ENCODE results near the gene ITGB4.

Gene ITGB4

GRCh38 chr17:75773808-75774470 lies 52.7 kb downstream of the ITGB4 start:
- Histone ChIP-seq H3K27ac (ENCODE audit: insufficient read depth in 1 of 2, low read depth in 1 of 2, low read length in 2 of 2, poor library complexity in 1 of 2, severe bottlenecking in 2 of 2) (no peak overlapping the region), H3K4me3 (ENCODE audit: control insufficient read depth in 1 of 7, extremely low read depth in 1 of 7, insufficient read depth in 4 of 7, low read depth in 2 of 7, low read length in 6 of 7) (peak overlapping the region in 1 of 7 experiments; percentile 17), H3K36me3 (ENCODE audit: control insufficient read depth in 4 of 4, insufficient read depth in 4 of 4, low read length in 3 of 4) (peaks cover 4 to 33% (median 20%) of the 10 kb centered on the region in 4 experiments), H3K9me3 (ENCODE audit: control extremely low read depth in 1 of 5, control insufficient read depth in 4 of 5, insufficient read depth in 2 of 5, low read depth in 1 of 5, low read length in 4 of 5) (no peaks in the 10 kb centered on the region), H3K27me3 (replicated peaks in 2 of 5; ENCODE audit: control insufficient read depth in 4 of 5, insufficient read depth in 5 of 5, low read length in 4 of 5) (no peaks in the 10 kb centered on the region), H3K4me1 (ENCODE audit: control extremely low read depth in 1 of 4, control insufficient read depth in 4 of 4, insufficient read depth in 4 of 4, low read length in 3 of 4) (peaks cover 14 to 23% (median 19%) of the 10 kb centered on the region in 4 experiments)
- ChIA-PET CTCF (interaction anchor here (1.1 to 6.9 kb wide), 6 partner anchors 9 to 87 kb away, joined by 3 to 85 read pairs (median 5); partner anchors contain the start of gene GALK1), POLR2A (interaction anchor here (0.8 to 4.5 kb wide), 2 partner anchors 9 to 13 kb away, joined by 3 to 37 read pairs; partner anchors contain the start of gene GALK1)
- WGBS (ENCODE audit: insufficient coverage) = 98% methylated on average over 11 of the region's 15 CpGs
- DNase-seq = no peak

GRCh38 chr17:75774471-75774990 lies 53.3 kb downstream of the ITGB4 start:
- Histone ChIP-seq H3K9me3 (ENCODE audit: control extremely low read depth in 1 of 5, control insufficient read depth in 4 of 5, insufficient read depth in 2 of 5, low read depth in 1 of 5, low read length in 4 of 5) (no peaks in the 10 kb centered on the region), H3K4me3 (ENCODE audit: control insufficient read depth in 1 of 7, extremely low read depth in 1 of 7, insufficient read depth in 4 of 7, low read depth in 2 of 7, low read length in 6 of 7) (peak overlapping the region in 1 of 7 experiments; percentile 84), H3K4me1 (ENCODE audit: control extremely low read depth in 1 of 4, control insufficient read depth in 4 of 4, insufficient read depth in 4 of 4, low read length in 3 of 4) (peaks cover 14 to 23% (median 19%) of the 10 kb centered on the region in 4 experiments), H3K36me3 (ENCODE audit: control insufficient read depth in 4 of 4, insufficient read depth in 4 of 4, low read length in 3 of 4) (peaks cover 4 to 39% (median 20%) of the 10 kb centered on the region in 4 experiments), H3K27me3 (replicated peaks in 2 of 5; ENCODE audit: control insufficient read depth in 4 of 5, insufficient read depth in 5 of 5, low read length in 4 of 5) (no peaks in the 10 kb centered on the region), H3K27ac (ENCODE audit: insufficient read depth in 1 of 2, low read depth in 1 of 2, low read length in 2 of 2, poor library complexity in 1 of 2, severe bottlenecking in 2 of 2) (peak overlapping the region in 1 of 2 experiments; percentile 15)
- 100% methylated on average over 4 of the region's 4 CpGs for WGBS (ENCODE audit: insufficient coverage)
- POLR2A ChIA-PET = interaction anchor here (0.8 to 4.5 kb wide), 2 partner anchors 10 to 13 kb away, joined by 3 to 37 read pairs; partner anchors contain the start of gene GALK1
- CTCF ChIA-PET = interaction anchor here (1.3 to 6.9 kb wide), 3 partner anchors 10 to 25 kb away, joined by 4 to 85 read pairs (median 6); partner anchors contain the start of gene GALK1
- DNase-seq = no peak

- ChIA-PET POLR2A (interaction anchor here (1.6 to 4.9 kb wide), 4 partner anchors 9 to 79 kb away, joined by 5 to 39 read pairs (median 22); partner anchors contain the start of genes GALK1 and UNK), CTCF (interaction anchor here (1.3 to 6.9 kb wide), 4 partner anchors 11 to 142 kb away, joined by 4 to 85 read pairs (median 6); partner anchors contain the start of genes GALK1 and SMIM5)
- Histone ChIP-seq H3K4me3 (ENCODE audit: control insufficient read depth in 1 of 7, extremely low read depth in 1 of 7, insufficient read depth in 4 of 7, low read depth in 2 of 7, low read length in 6 of 7) (peak overlapping the region in 1 of 7 experiments; percentile 84), H3K27ac (ENCODE audit: insufficient read depth in 1 of 2, low read depth in 1 of 2, low read length in 2 of 2, poor library complexity in 1 of 2, severe bottlenecking in 2 of 2) (peak overlapping the region in 1 of 2 experiments; percentile 15), H3K4me1 (ENCODE audit: control extremely low read depth in 1 of 4, control insufficient read depth in 4 of 4, insufficient read depth in 4 of 4, low read length in 3 of 4) (peaks cover 14 to 26% (median 20%) of the 10 kb centered on the region in 4 experiments), H3K27me3 (replicated peaks in 2 of 5; ENCODE audit: control insufficient read depth in 4 of 5, insufficient read depth in 5 of 5, low read length in 4 of 5) (no peaks in the 10 kb centered on the region), H3K9me3 (ENCODE audit: control extremely low read depth in 1 of 5, control insufficient read depth in 4 of 5, insufficient read depth in 2 of 5, low read depth in 1 of 5, low read length in 4 of 5) (no peaks in the 10 kb centered on the region), H3K36me3 (ENCODE audit: control insufficient read depth in 4 of 4, insufficient read depth in 4 of 4, low read length in 3 of 4) (peaks cover 4 to 39% (median 20%) of the 10 kb centered on the region in 4 experiments)
- peak in 2 of 3 donors; percentile 43 to 48 for DNase-seq
- 93% methylated on average over 3 of the region's 6 CpGs for WGBS (ENCODE audit: insufficient coverage)
Observed at GRCh38 chr17:75774991-75775668, 53.9 kb downstream of the ITGB4 start.

GRCh38 chr17:75776386-75777295 lies 55.4 kb downstream of the ITGB4 start:
- H3K36me3 ChIP-seq (ENCODE audit: control insufficient read depth in 4 of 4, insufficient read depth in 4 of 4, low read length in 3 of 4) = peaks cover 4 to 39% (median 20%) of the 10 kb centered on the region in 4 experiments
- peak; percentile 84 to 94 (median 93) for DNase-seq
- no peaks in the 10 kb centered on the region for H3K9me3 ChIP-seq (ENCODE audit: control extremely low read depth in 1 of 5, control insufficient read depth in 4 of 5, insufficient read depth in 2 of 5, low read depth in 1 of 5, low read length in 4 of 5)
- H3K27me3 ChIP-seq (replicated peaks in 2 of 5; ENCODE audit: control insufficient read depth in 4 of 5, insufficient read depth in 5 of 5, low read length in 4 of 5) = no peaks in the 10 kb centered on the region
- peak overlapping the region in 6 of 7 experiments; percentile 84 to 99 (median 91) for H3K4me3 ChIP-seq (ENCODE audit: control insufficient read depth in 1 of 7, extremely low read depth in 1 of 7, insufficient read depth in 4 of 7, low read depth in 2 of 7, low read length in 6 of 7)
- ChIA-PET CTCF (interaction anchor here (0.9 to 6.9 kb wide), 13 partner anchors 8 to 144 kb away, joined by 3 to 85 read pairs (median 4); partner anchors contain the start of genes GALK1 and SMIM5), POLR2A (interaction anchor here (0.7 to 4.9 kb wide), 10 partner anchors 8 to 123 kb away, joined by 3 to 39 read pairs (median 5); partner anchors contain the start of genes GALK1, TRIM47 and UNK)
- peak overlapping the region; percentile 37 to 96 for H3K27ac ChIP-seq (ENCODE audit: insufficient read depth in 1 of 2, low read depth in 1 of 2, low read length in 2 of 2, poor library complexity in 1 of 2, severe bottlenecking in 2 of 2)
- H3K4me1 ChIP-seq (ENCODE audit: control extremely low read depth in 1 of 4, control insufficient read depth in 4 of 4, insufficient read depth in 4 of 4, low read length in 3 of 4) = peaks cover 14 to 31% (median 22%) of the 10 kb centered on the region in 4 experiments
- 30% methylated on average over 13 of the region's 15 CpGs for WGBS (ENCODE audit: insufficient coverage)

GRCh38 chr17:75777296-75777922 lies 56.1 kb downstream of the ITGB4 start:
- ChIA-PET CTCF (interaction anchor here (0.9 to 6.9 kb wide), 8 partner anchors 9 to 86 kb away, joined by 3 to 85 read pairs (median 5); partner anchors contain the start of gene GALK1), POLR2A (interaction anchor here (0.6 to 4.9 kb wide), 8 partner anchors 12 to 488 kb away, joined by 3 to 39 read pairs (median 6); partner anchors contain the start of genes GALK1, TRIM47, UBALD2 and UNC13D)
- no CpG with 5 or more reads among the region's 2 CpGs for WGBS (ENCODE audit: insufficient coverage)
- Histone ChIP-seq H3K27ac (ENCODE audit: insufficient read depth in 1 of 2, low read depth in 1 of 2, low read length in 2 of 2, poor library complexity in 1 of 2, severe bottlenecking in 2 of 2) (peak overlapping the region; percentile 37 to 96), H3K4me1 (ENCODE audit: control extremely low read depth in 1 of 4, control insufficient read depth in 4 of 4, insufficient read depth in 4 of 4, low read length in 3 of 4) (peaks cover 14 to 32% (median 22%) of the 10 kb centered on the region in 4 experiments), H3K36me3 (ENCODE audit: control insufficient read depth in 4 of 4, insufficient read depth in 4 of 4, low read length in 3 of 4) (peaks cover 4 to 39% (median 20%) of the 10 kb centered on the region in 4 experiments), H3K27me3 (replicated peaks in 2 of 5; ENCODE audit: control insufficient read depth in 4 of 5, insufficient read depth in 5 of 5, low read length in 4 of 5) (no peaks in the 10 kb centered on the region), H3K9me3 (ENCODE audit: control extremely low read depth in 1 of 5, control insufficient read depth in 4 of 5, insufficient read depth in 2 of 5, low read depth in 1 of 5, low read length in 4 of 5) (no peaks in the 10 kb centered on the region), H3K4me3 (ENCODE audit: control insufficient read depth in 1 of 7, extremely low read depth in 1 of 7, insufficient read depth in 4 of 7, low read depth in 2 of 7, low read length in 6 of 7) (peak overlapping the region in 6 of 7 experiments; percentile 84 to 99 (median 91))
- no peak for DNase-seq

Measured in common myeloid progenitor, CD34-positive (primary cell).